Mesothelial cell of epicardium (in vitro differentiated cells): Measurements from ENCODE around the gene CC2D2B. TPM values are rescaled to one million over a fixed set of nuclear protein-coding genes. Genes with fewer than 3 reads are reported as not detected.

Experiments
- DNase-seq, 2 experiments: peaks; one replicate each; pipeline ENCODE4 v3.0.0; 2021; ENCODE audit warnings: low spot score in 2 of 2; ENCODE audit not compliant: unreplicated experiment in 2 of 2
- H3K27ac Mint-ChIP-seq: 2 replicates; pipeline ENCODE4 v1.8.0; 2021; ENCODE audit warnings: mixed read lengths
- H3K27me3 Mint-ChIP-seq: 2 replicates; pipeline ENCODE4 v1.8.0; 2021; ENCODE audit warnings: low read depth, mixed read lengths
- H3K36me3 Mint-ChIP-seq: 2 replicates; pipeline ENCODE4 v1.8.0; 2021; ENCODE audit warnings: mixed read lengths
- H3K4me1 Mint-ChIP-seq: 2 replicates; pipeline ENCODE4 v1.8.0; 2021; ENCODE audit warnings: mixed read lengths
- H3K4me3 Mint-ChIP-seq: 2 replicates; pipeline ENCODE4 v1.8.0; 2021; ENCODE audit warnings: mild to moderate bottlenecking, moderate library complexity, mixed read lengths
- H3K9me3 Mint-ChIP-seq: 2 replicates; pipeline ENCODE4 v1.8.0; 2021; ENCODE audit warnings: mixed read lengths
- CTCF ChIP-seq: fragments of 200-600 bp; sonication (generic); IDR thresholded peaks from one replicate; pipeline ENCODE4 v1.5.0; 2021; ENCODE audit warnings: antibody characterized with exemption; ENCODE audit not compliant: unreplicated experiment
- total RNA-seq: library from RNA; stranded (reverse); gene quantifications from 3 replicates; pipeline ENCODE4 v1.2.1, GENCODE V29; 2021

The CC2D2B gene
- total RNA-seq, 1 donor from 2014 or later, result 0.78 TPM

DNA sequence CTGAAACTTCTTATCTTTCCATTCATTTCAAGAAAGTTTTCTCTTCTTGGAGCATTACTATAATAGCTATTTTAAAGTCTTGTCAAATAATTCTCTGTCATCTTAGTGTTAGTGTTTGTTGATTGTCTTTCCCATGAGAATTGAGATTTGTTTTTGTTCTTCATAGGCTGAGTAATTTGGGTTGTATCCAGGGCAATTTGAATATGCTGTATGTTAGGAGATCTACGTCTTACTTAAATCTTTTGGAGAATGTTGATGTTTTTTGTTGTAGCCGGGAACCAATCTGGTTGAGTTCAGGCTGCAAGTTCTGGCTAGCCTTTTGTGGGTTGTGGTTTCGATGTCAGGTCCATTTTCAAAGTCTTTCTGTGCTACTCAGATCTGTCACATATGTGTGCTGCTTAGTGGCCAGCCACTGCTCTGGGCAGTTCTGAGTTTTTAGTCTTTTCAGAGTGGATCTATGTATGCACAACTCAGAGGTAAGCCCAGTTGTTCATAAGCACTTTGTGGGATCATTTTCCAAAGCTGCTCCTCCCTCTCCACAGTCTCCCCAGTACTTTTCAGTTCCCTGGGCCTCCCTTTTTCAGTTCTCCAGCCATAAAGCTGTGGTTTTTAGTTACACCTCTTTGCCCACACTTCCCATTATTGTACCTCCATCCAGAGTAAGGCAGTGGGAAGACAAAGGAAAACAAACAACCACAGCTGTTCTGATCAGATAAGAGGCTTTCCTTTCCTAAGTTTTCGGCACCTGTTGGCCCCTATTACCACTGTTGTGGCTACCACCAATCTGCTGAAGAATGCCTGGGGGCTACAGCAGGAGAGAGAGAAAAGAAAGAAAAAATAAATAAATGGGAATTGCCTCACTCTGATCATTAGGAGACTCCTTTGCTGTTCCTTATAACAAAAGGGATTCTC, 131.0 kb downstream of the CC2D2B start:
- no peak for TF ChIP-seq CTCF
- DNase-seq, result no peak
- Mint-ChIP-seq H3K4me1 (peaks cover 4% of the 10 kb centered on the region), H3K27me3 (peaks cover 30% of the 10 kb centered on the region), H3K27ac (no peak overlapping the region), H3K36me3 (no peaks in the 10 kb centered on the region), H3K4me3 (no peak overlapping the region), H3K9me3 (no peaks in the 10 kb centered on the region)

DNA sequence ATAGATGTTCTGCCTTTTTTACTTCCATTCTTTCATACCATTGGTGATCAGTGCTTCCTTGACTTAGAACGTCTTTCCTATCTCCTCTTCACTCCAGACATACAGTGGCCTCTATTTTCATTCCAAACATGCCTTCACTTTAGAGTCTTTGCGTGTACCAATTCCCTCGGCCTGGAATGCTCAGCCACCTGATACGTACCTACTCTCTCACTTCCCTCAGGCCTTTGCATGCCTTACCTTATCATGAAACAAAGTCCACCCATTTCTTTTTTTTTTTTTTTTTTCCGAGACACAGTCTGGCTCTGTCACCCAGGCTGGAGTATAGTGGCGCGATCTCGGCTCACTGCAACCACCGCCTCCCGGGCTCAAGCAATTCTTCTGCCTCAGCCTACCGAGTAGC, 133.4 kb downstream of the CC2D2B start:
- H3K27ac Mint-ChIP-seq, result no peak overlapping the region
- H3K36me3 Mint-ChIP-seq, result no peaks in the 10 kb centered on the region
- no peaks in the 10 kb centered on the region for H3K9me3 Mint-ChIP-seq
- DNase-seq, result no peak
- no peak overlapping the region for H3K4me3 Mint-ChIP-seq
- H3K27me3 Mint-ChIP-seq, result peaks cover 19% of the 10 kb centered on the region
- H3K4me1 Mint-ChIP-seq, result peaks cover 20% of the 10 kb centered on the region
- no peak for TF ChIP-seq CTCF

DNA sequence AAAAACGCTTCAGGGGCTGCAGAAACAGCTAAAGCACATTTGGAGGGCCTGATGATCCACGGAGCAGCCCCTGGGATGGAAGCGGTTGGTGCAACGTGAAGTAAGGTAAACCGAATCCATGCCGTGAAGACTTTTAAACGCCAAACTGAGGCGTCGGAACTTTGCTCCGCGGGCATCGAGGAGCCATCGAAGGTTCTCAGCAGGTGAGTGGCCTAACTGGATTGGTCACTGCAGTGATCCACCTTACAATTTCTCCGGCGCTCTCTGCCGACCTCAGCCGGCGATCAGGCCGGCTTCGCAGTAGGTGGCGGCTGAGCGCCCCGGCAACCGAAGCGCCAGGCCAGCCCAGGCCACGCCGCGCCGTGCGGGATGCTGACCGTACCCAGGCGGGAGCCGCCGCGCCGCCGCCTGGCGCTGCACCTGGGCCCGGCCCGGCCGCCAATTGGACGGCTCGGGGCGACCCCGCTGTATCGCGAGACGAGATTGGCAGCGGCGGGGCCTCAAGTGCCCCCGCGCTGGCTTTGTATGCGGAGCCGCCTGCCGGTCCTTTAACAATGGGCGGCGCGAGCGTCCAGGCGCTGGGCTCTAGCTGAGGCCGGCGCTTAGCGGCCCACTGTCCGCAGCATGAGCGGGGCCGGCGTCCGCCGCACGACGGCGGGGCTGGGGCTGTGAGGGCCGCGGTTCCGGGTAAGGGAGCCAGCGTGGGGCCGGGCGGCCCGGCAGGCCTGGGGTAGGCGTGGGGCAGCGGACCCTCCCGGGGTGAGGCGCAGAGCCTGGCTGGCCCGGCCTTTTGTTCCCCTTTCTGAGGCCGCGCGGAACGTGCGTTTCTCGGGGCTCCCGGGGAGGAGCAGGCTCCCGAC, 135.5 kb downstream of the CC2D2B start, which contains the start of gene CCNJ:
TSS of gene CCNJ (plus strand) at position 551 of the 860 bp plus-strand sequence. CDS start 811 bp downstream, outside the sequence.
- DNase-seq, result peak; percentile 77 to 89
- H3K27me3 Mint-ChIP-seq, result peaks cover 4% of the 10 kb centered on the region
- H3K4me3 Mint-ChIP-seq, result peak within 1 kb of the TSS; percentile 95
- peaks cover 29% of the 10 kb centered on the region for H3K4me1 Mint-ChIP-seq
- peak within 1 kb of the TSS; percentile 96 for H3K27ac Mint-ChIP-seq
- no peaks in the 10 kb centered on the region for H3K9me3 Mint-ChIP-seq
- TF ChIP-seq CTCF, result no peak
- H3K36me3 Mint-ChIP-seq, result peaks cover 9% of the 10 kb centered on the region

DNA sequence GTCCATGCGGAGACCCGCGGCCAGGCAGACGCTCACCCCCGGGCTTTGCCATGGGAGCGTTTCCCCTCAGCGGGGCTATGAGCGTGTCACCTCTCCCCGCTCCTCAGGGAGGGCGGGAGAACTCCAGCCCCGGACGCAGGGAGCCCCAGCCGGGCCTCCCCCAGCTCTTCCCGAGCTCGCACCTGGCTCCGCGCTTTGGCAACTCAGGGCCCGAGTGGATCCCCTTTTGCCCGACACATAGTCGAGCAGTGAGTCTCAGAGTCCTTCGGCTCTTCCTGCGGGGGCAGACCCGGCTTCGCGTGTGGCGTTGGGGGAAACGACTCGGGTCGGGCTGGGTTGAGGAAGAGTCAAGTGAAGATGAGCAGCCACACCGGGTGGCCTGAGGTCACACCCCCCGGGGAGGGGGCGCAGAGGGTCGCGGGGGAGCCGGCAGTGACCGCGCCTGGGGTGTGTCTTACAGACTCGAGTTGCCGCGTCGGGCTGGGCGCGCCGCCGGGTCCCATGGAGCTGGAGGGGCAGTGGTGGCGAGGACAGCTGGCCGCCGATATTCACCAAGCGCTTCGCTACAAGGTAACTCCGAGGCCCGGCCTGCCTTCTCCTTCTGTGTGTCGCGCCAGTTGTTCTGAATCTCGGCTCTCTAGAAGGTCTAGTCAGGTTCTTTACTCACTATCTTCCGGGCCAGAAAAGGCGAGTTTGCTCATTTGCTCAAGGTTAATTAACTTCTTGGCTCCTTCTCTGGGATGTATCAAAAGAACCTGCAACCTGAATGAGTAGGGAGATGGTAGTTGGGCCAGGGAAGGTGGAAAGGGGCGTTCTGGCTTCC, 136.3 kb downstream of the CC2D2B start:
- Mint-ChIP-seq H3K9me3 (no peaks in the 10 kb centered on the region), H3K27ac (peak overlapping the region; percentile 96), H3K4me1 (peaks cover 32% of the 10 kb centered on the region), H3K4me3 (peak overlapping the region; percentile 95), H3K36me3 (peaks cover 16% of the 10 kb centered on the region), H3K27me3 (no peaks in the 10 kb centered on the region)
- peak; percentile 34 to 69 for DNase-seq
- no peak for TF ChIP-seq CTCF

DNA sequence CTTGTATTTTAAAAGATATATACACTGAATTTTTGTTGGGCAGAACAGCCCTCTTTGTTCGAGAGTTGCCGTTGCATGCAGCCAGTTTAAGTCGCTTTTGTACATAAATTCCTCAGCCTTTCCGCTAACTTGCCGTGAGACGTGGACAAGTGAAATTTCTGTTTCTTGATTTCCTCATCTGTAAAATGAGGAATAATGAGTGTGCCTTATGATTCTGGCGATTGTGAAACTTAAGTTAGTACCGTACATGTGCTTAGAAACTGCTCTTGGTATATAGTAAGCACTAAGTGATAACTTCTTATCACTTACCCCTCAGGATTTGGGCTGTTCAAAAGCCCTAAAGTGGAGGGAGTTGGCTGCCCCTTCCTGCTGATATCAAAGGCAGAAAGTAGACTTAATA, 137.0 kb downstream of the CC2D2B start:
- peaks cover 32% of the 10 kb centered on the region for H3K4me1 Mint-ChIP-seq
- peaks cover 16% of the 10 kb centered on the region for H3K36me3 Mint-ChIP-seq
- no peak for TF ChIP-seq CTCF
- no peaks in the 10 kb centered on the region for H3K27me3 Mint-ChIP-seq
- H3K9me3 Mint-ChIP-seq, result no peaks in the 10 kb centered on the region
- peak overlapping the region; percentile 95 for H3K4me3 Mint-ChIP-seq
- no peak for DNase-seq
- H3K27ac Mint-ChIP-seq, result peak overlapping the region; percentile 96
